DND-41 (cell line): ENCODE results near the gene SALL4.

Experiments used
- ATAC-seq: fragments of 200-7000 bp; cut with Tn5 transposase; 3 replicates; pipeline ENCODE4 v1.9.1; 2021; ENCODE audit warnings: low read depth; ENCODE audit not compliant: insufficient read depth
- DNase-seq: peaks from one replicate; pipeline ENCODE4 v3.0.0-alpha.2; 2020
- H2AFZ ChIP-seq: 2 replicates; pipeline ENCODE4 v1.6.0; 2012; ENCODE audit warnings: low read depth, low read length
- H3K27ac ChIP-seq: 2 replicates; pipeline ENCODE4 v1.5.1; 2012; ENCODE audit warnings: low read length, inconsistent platforms
- H3K27me3 ChIP-seq: fragments of 200-600 bp; sonication (generic); 2 replicates; pipeline ENCODE4 v1.6.0; 2012; ENCODE audit warnings: low read length, mild to moderate bottlenecking, inconsistent platforms; ENCODE audit not compliant: insufficient read depth, poor library complexity
- H3K36me3 ChIP-seq: 2 replicates; pipeline ENCODE4 v1.5.1; 2012; ENCODE audit warnings: low read length, inconsistent platforms; ENCODE audit not compliant: insufficient read depth
- H3K4me1 ChIP-seq: 2 replicates; pipeline ENCODE4 v1.5.1; 2012; ENCODE audit warnings: mild to moderate bottlenecking, low read length; ENCODE audit not compliant: insufficient read depth
- H3K4me2 ChIP-seq: 2 replicates; pipeline ENCODE4 v1.6.0; 2012; ENCODE audit warnings: mild to moderate bottlenecking, moderate library complexity, low read length, inconsistent platforms; ENCODE audit not compliant: insufficient read depth
- H3K4me3 ChIP-seq, 2 experiments: fragments of 200-600 bp in 1 of 2; shearing (Covaris generic) in 1 of 2; 2 replicates each; pipeline ENCODE4 v1.5.1; 2012 to 2016; ENCODE audit warnings: inconsistent platforms in 2 of 2, low read length in 2 of 2, mild to moderate bottlenecking in 2 of 2, low read depth in 1 of 2, moderate library complexity in 1 of 2
- H3K79me2 ChIP-seq: 2 replicates; pipeline ENCODE4 v1.6.0; 2012; ENCODE audit warnings: low read length, inconsistent platforms; ENCODE audit not compliant: insufficient read depth
- H3K9ac ChIP-seq: 2 replicates; pipeline ENCODE4 v1.6.0; 2012; ENCODE audit warnings: low read depth, mild to moderate bottlenecking, inconsistent platforms, low read length, moderate library complexity
- H3K9me3 ChIP-seq: 2 replicates; pipeline ENCODE4 v1.5.1; 2012; ENCODE audit warnings: low read length, moderate library complexity, mild to moderate bottlenecking, inconsistent platforms; ENCODE audit not compliant: insufficient read depth, severe bottlenecking
- H4K20me1 ChIP-seq: 2 replicates; pipeline ENCODE4 v1.6.0; 2012; ENCODE audit warnings: low read length; ENCODE audit not compliant: insufficient read depth
- CTCF ChIP-seq: IDR thresholded peaks from 2 replicates; pipeline ENCODE4 v1.5.1; 2012; ENCODE audit warnings: borderline replicate concordance, low read length, moderate library complexity, mild to moderate bottlenecking; ENCODE audit not compliant: poor library complexity, severe bottlenecking; ENCODE audit errors: extremely low read depth
- EZH2 ChIP-seq: IDR thresholded peaks from 3 replicates; pipeline ENCODE4 v1.6.1; 2012; ENCODE audit warnings: borderline replicate concordance, low read depth, mild to moderate bottlenecking, moderate library complexity, low read length, inconsistent platforms; ENCODE audit not compliant: severe bottlenecking

The SALL4 gene

GRCh38 chr20:51812861-51813260 is 10.5 kb upstream of the SALL4 start:
- ATAC-seq: no peak
- Histone ChIP-seq H4K20me1 (no peaks in the 10 kb centered on the region), H3K4me1 (no peaks in the 10 kb centered on the region), H3K4me2 (no peak overlapping the region), H3K27ac (no peak overlapping the region), H3K27me3 (peaks cover 6% of the 10 kb centered on the region), H3K79me2 (no peaks in the 10 kb centered on the region), H3K9me3 (no peaks in the 10 kb centered on the region), H3K4me3 (no peak overlapping the region), H2AFZ (no peak overlapping the region), H3K9ac (no peak overlapping the region), H3K36me3 (no peaks in the 10 kb centered on the region)
- TF ChIP-seq CTCF (no peak), EZH2 (no peak)
- DNase-seq: no peak

- Histone ChIP-seq H3K9me3 (no peaks in the 10 kb centered on the region), H3K27me3 (peaks cover 6% of the 10 kb centered on the region), H3K4me1 (no peaks in the 10 kb centered on the region), H4K20me1 (no peaks in the 10 kb centered on the region), H3K9ac (no peak overlapping the region), H3K79me2 (no peaks in the 10 kb centered on the region), H3K4me2 (no peak overlapping the region), H3K27ac (no peak overlapping the region), H3K4me3 (no peak overlapping the region), H3K36me3 (no peaks in the 10 kb centered on the region), H2AFZ (no peak overlapping the region)
- ATAC-seq (no peak), DNase-seq (no peak)
- TF ChIP-seq EZH2: no peak
- TF ChIP-seq CTCF: no peak
Measured at GRCh38 chr20:51811514-51812128, 9.3 kb upstream of the SALL4 start.

- no peak for TF ChIP-seq EZH2
- TF ChIP-seq CTCF: no peak
- Histone ChIP-seq H2AFZ (no peak overlapping the region), H3K36me3 (no peaks in the 10 kb centered on the region), H3K9ac (no peak overlapping the region), H3K4me1 (no peaks in the 10 kb centered on the region), H3K27me3 (peaks cover 6% of the 10 kb centered on the region), H3K9me3 (no peaks in the 10 kb centered on the region), H3K79me2 (no peaks in the 10 kb centered on the region), H4K20me1 (no peaks in the 10 kb centered on the region), H3K4me2 (no peak overlapping the region), H3K4me3 (no peak overlapping the region), H3K27ac (no peak overlapping the region)
- ATAC-seq (no peak), DNase-seq (no peak)
Measured at GRCh38 chr20:51811042-51811355, 8.7 kb upstream of the SALL4 start.
